ENCODE measurements around the gene ELAVL3.
A peak's percentile ranks its signal among the peaks of the same experiment; 100 is the strongest.
"Not testable (repeated sequence)": the region's sequence is repeated elsewhere in the genome, so short reads cannot be mapped to it uniquely, and the experiment has no call there.

ELAVL3 gene

DNA sequence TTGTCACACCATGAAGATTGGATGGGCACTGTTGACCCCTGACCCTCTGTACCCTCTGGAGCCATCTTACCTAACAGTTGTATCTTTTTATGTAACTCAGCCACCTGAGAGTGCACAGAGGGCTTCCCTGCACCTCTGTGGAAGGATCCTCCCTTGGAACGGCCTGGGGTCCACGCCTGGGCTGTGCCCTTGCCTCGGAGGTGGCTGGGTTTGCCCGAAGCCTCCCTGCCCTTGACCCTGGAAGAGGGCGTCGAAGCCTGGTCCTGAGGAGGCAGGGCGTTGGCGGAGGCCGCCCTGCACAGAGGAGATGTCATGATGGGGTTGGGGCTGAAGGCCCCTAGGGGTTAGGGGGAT, 46.2 kb downstream of the ELAVL3 start:
- H3K4me3 ChIP-seq (ENCODE audit: low read depth, low read length) = peak overlapping the region; percentile 44
- no peak for DNase-seq (ENCODE audit: low read depth)
- TF ChIP-seq, protein P1, sequence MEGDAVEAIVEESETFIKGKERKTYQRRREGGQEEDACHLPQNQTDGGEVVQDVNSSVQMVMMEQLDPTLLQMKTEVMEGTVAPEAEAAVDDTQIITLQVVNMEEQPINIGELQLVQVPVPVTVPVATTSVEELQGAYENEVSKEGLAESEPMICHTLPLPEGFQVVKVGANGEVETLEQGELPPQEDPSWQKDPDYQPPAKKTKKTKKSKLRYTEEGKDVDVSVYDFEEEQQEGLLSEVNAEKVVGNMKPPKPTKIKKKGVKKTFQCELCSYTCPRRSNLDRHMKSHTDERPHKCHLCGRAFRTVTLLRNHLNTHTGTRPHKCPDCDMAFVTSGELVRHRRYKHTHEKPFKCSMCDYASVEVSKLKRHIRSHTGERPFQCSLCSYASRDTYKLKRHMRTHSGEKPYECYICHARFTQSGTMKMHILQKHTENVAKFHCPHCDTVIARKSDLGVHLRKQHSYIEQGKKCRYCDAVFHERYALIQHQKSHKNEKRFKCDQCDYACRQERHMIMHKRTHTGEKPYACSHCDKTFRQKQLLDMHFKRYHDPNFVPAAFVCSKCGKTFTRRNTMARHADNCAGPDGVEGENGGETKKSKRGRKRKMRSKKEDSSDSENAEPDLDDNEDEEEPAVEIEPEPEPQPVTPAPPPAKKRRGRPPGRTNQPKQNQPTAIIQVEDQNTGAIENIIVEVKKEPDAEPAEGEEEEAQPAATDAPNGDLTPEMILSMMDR (IDR thresholded peaks at IDR 0.05; ENCODE audit: insufficient read depth, low read depth, low read length, missing control alignments) = no peak

DNA sequence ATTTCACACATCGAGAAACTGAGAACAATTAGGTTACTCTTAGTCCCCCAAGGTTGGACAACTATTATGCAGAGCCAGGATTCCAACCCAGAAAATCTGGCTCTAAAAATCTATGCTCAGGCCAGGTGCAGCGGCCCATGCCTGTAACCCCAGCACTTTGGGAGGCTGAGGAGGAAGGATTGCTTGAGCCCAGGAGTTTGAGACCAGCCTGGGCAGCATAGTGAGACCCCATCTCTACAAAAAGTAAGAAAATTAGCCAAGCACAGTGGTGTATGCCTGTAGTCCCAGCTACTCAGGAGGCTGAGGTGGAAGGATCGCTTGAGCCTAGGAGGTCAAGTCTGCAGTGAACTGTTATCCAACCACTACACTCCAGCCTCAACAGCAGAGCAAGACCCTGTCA, 47.3 kb downstream of the ELAVL3 start:
- H3K4me3 ChIP-seq (ENCODE audit: low read depth, low read length); DNase-seq (ENCODE audit: low read depth): not testable (repeated sequence)

DNA sequence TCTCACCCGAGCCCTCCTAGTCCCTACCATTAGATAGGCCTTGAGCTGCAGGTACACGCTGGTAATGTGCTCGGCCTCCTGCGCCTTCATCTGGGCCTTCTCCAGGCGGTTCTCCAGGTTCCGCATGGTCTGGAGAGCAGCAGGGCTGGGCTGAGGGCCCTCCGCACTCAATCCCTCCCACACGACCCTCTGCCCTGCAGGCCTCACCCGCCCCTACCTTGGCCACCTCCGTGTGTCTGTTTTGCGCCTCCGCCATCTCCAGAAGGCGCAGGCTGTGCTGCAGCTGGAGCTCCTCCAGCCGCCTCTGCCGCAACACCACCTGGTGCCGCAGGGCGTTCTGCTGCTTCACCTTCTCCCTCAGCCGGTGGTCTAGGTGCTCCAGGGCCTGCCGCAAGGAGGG, 54.2 kb downstream of the ELAVL3 start:
- no peak for DNase-seq (ENCODE audit: low read depth)
- no peak overlapping the region for H3K4me3 ChIP-seq (ENCODE audit: low read depth, low read length)
- TF ChIP-seq, protein P1 (IDR thresholded peaks at IDR 0.05; ENCODE audit: insufficient read depth, low read depth, low read length, missing control alignments) = no peak

DNA sequence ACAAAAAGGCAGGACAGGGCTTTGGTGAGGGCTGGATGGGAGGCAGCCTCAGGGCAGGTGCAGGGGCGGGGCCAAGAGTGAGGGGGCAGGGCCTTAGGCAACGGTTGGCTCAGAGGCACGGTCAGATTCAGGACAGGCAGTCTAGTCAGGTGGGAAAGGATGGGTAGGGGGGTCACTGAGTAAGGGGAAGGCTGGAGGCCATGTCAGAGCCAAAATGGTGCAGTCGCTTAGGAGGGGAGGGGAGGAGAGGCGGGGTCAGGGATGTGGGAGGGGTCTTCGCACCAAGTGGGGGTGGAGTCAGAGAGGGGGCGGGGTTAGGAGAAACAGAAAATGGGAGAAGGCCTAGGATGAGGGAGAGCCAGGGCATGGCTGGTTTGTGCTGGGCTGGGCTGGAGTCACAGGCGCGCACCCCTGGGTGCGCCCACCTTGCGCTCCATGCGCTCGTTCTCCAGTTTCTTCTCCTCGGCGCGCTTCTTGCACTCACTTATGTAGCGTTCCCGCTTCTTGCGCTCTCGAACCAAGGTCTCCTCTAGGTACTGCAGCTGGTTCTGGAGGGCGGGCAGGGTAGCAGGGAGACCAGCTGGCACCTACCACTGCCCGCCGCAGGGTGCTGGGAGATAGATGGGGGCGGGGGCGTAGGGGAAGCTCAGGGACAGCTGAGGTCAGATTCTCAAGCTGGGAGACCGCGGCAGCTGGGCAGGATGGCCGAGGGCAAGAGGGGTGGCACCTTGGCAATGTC, 55.0 kb downstream of the ELAVL3 start:
- DNase-seq (ENCODE audit: low read depth) = no peak
- TF ChIP-seq, protein P1 (IDR thresholded peaks at IDR 0.05; ENCODE audit: insufficient read depth, low read depth, low read length, missing control alignments) = no peak
- no peak overlapping the region for H3K4me3 ChIP-seq (ENCODE audit: low read depth, low read length)

DNA sequence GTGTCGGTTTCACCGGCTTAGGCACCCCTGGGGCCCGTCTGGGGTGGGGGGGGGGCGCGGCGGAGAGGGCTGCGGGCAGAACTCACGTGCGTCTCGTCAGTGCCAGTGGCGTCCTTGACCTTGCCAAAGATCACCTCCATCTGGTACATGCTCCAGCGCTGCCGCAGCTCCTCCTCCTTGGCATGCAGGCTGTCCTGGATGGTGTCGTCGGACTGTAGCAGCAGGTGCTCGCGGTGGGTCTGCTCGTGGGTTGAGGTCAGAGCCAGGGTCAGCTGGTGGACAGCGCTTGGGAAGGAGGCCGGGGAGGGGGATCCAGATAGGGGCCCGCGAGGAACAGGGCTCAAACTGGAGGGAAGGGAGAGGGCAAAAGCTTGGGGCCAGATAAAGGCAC, 57.1 kb downstream of the ELAVL3 start:
- DNase-seq (ENCODE audit: low read depth) = no peak
- TF ChIP-seq, protein P1 (IDR thresholded peaks at IDR 0.05; ENCODE audit: insufficient read depth, low read depth, low read length, missing control alignments) = no peak
- no peak overlapping the region for H3K4me3 ChIP-seq (ENCODE audit: low read depth, low read length)

DNA sequence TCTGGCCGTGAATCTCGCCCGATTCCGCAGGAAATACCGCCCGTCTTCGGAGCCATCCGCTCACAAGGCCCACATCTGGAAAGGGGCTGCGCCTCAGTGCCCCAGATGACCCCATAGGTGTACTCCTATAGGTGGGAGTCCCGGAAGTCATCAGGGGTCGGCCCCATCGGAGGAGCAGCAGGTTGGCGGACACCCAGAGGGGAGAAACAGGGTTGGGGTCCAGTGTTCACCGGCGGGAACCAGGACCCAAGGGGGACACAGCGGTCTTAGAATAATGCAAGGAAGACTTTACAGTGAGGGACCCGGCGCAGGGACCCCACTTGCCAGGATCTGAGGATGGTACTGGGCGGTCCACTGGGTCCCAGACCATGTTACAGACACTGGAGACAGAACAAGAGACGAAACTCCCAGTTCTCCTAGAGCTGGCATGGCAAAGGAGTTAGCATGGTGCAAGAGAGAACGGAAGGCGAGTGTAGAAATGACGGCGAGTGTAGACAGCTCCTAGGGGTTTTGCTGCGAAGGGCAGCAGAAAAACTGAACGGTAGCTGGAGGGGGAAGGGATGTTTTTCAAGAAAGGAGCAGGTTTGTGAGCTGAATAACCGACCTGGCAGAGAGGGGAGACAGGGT, 57.6 kb downstream of the ELAVL3 start:
- H3K4me3 ChIP-seq (ENCODE audit: low read depth, low read length) = no peak overlapping the region
- TF ChIP-seq, protein P1 (IDR thresholded peaks at IDR 0.05; ENCODE audit: insufficient read depth, low read depth, low read length, missing control alignments) = no peak
- DNase-seq (ENCODE audit: low read depth) = no peak

DNA sequence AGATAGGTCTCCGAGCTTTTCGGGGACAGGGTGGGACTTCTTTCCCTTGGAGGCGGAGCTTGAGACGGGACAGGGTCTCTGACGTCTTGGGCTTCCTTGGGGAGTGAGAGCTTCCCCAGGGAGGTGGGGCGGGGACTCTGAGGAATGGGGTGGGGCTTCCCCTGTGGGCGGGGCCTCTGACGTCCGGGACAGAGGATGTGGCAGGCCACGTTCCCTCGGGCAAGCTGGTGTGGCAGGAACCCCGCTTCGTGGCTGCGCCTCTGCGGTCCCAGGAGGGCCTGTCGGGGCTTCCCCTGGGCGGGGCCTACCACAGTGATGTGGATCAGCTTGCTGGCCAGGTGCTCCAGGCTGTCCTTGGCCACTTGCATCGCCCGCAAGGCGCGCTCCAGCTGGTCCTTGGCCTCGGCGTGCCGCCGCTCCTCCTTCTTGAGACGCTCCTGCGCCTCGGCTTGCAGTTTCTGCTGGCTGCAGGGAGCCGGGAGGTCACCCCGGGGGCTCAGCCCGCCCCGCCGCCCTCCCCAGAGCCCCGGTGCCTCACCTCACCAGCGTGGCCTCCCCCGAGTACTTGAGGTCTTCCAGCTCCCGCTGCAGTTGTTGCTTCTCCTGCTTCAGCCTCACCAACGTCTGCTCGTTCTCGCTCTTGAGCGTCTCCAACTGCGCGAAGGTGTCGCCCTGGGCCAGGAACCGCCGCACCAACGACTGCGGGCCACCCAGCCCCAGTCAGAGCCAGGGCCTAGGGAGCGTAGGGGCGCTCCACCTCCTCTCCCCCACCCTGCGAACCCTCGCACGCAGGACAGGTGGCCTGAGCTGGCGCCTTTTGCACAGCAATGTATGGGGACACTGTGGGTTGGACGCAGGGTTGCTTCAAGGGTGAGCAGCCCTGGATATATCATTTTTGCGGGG, 58.4 kb downstream of the ELAVL3 start:
- H3K4me3 ChIP-seq (ENCODE audit: low read depth, low read length) = peak overlapping the region; percentile 24

More for the DNA sequence above, 58.4 kb downstream of the ELAVL3 start:
- TF ChIP-seq, protein P1 (IDR thresholded peaks at IDR 0.05; ENCODE audit: insufficient read depth, low read depth, low read length, missing control alignments) = no peak
- peak; percentile 86 for DNase-seq (ENCODE audit: low read depth)
